PC-3 (cell line): ENCODE measurements around the gene CIBAR2.

Source experiments
- CTCF ChIP-seq: fragments of 300-600 bp; sonication (generic); conservative IDR thresholded peaks from 2 replicates; pipeline ENCODE4 v1.5.1; 2017; ENCODE audit warnings: antibody characterized with exemption, low read depth, mild to moderate bottlenecking, low read length
- EZH2 ChIP-seq: fragments of 300-600 bp; sonication (generic); IDR thresholded peaks from one replicate; pipeline ENCODE4 v1.6.1; 2017; ENCODE audit warnings: antibody characterized with exemption, mild to moderate bottlenecking, low read length; ENCODE audit not compliant: unreplicated experiment

GRCh38 chr16:85153046-85153445, 40.8 kb upstream of the CIBAR2 start:
- no peak for TF ChIP-seq CTCF
- TF ChIP-seq EZH2: no peak
